PFSK-1 (cell line): ENCODE measurements around the gene TRPT1.

ENCODE experiments used
- POLR2AphosphoS5 ChIP-seq: IDR thresholded peaks from 2 replicates; pipeline ENCODE4 v1.6.1; 2012; ENCODE audit warnings: low read depth, mild to moderate bottlenecking, control low read depth, low read length, moderate library complexity
- REST ChIP-seq, 2 experiments: IDR thresholded peaks; 2 replicates each; pipeline versions ENCODE4 v1.6.1 to v1.8.0; 2011 to 2012; ENCODE audit warnings: low read depth in 2 of 2, low read length in 2 of 2, control low read depth in 1 of 2, inconsistent platforms in 1 of 2, mild to moderate bottlenecking in 1 of 2, moderate library complexity in 1 of 2; ENCODE audit not compliant: insufficient read depth in 1 of 2
- SIN3A ChIP-seq: IDR thresholded peaks from 2 replicates; pipeline ENCODE4 v1.6.1; 2012; ENCODE audit warnings: mild to moderate bottlenecking, low read length, moderate library complexity, borderline replicate concordance; ENCODE audit not compliant: insufficient read depth
- TAF1 ChIP-seq: IDR thresholded peaks from 2 replicates; pipeline ENCODE4 v1.6.1; 2012; ENCODE audit warnings: low read length, control low read depth, borderline replicate concordance; ENCODE audit not compliant: insufficient read depth

GRCh38 chr11:64249038-64249437, 23.1 kb upstream of the TRPT1 start:
- TF ChIP-seq SIN3A, result no peak
- no peak for TF ChIP-seq REST (IDR thresholded peaks at IDR 0.05; ENCODE audit: insufficient read depth in 1 of 2, low read depth in 2 of 2, low read length in 2 of 2)
- no peak for TF ChIP-seq TAF1
- no peak for TF ChIP-seq POLR2AphosphoS5
